Left ventricle myocardium inferior (tissue), 1 donor: ENCODE data around the gene DPF3. TPM values are rescaled to one million over a fixed set of nuclear protein-coding genes. Genes with fewer than 3 reads are reported as not detected.

ENCODE experiments used
- DNase-seq: peaks from one replicate; pipeline ENCODE4 v3.0.0-alpha.2; 2020
- H3K27ac ChIP-seq: fragments of 200-600 bp; replicated peaks from 2 replicates; pipeline ENCODE4 v1.8.0; 2021
- H3K27me3 ChIP-seq: fragments of 200-600 bp; 2 replicates; pipeline ENCODE4 v1.8.0; 2021; ENCODE audit warnings: low read depth
- H3K36me3 ChIP-seq: fragments of 200-600 bp; 2 replicates; pipeline ENCODE4 v1.8.0; 2021
- H3K4me1 ChIP-seq: fragments of 200-600 bp; 2 replicates; pipeline ENCODE4 v1.8.0; 2021
- H3K4me3 ChIP-seq: fragments of 200-600 bp; 2 replicates; pipeline ENCODE4 v1.8.0; 2021; ENCODE audit warnings: mild to moderate bottlenecking, moderate library complexity
- H3K9me3 ChIP-seq: fragments of 200-600 bp; replicated peaks from 2 replicates; pipeline ENCODE4 v1.8.0; 2021
- CTCF ChIP-seq: fragments of 200-600 bp; IDR thresholded peaks from 2 replicates; pipeline ENCODE4 v1.8.0; 2021; ENCODE audit warnings: antibody characterized with exemption, mild to moderate bottlenecking, borderline replicate concordance
- intact Hi-C: fragments of 100-400 bp; cut with micrococcal nuclease; formaldehyde crosslinking; loops from one replicate; pipeline ENCODE4 v1.11.0; 2022
- total RNA-seq: library from RNA; stranded (reverse); fragmentation: NEBNext Ultra II Directional; extraction: Animal tissue kit (Norgen Biotek cat#: 25700); gene quantifications from one replicate; pipeline ENCODE4 v1.2.1, GENCODE V29; 2021
- donor health status: DM: no; HTN: yes; CAD: no; lungs with severe emphysema.

The DPF3 gene
- total RNA-seq, 1 donor from 2014 or later, result 37.7 TPM

- intact Hi-C loops, result no loop called here
- H3K9me3 ChIP-seq, result no peaks in the 10 kb centered on the region
- H3K4me1 ChIP-seq, result no peaks in the 10 kb centered on the region
- no peaks in the 10 kb centered on the region for H3K27me3 ChIP-seq
- H3K27ac ChIP-seq, result no peak overlapping the region
- no peak for DNase-seq
- H3K4me3 ChIP-seq, result no peak overlapping the region
- no peak for TF ChIP-seq CTCF
- H3K36me3 ChIP-seq, result no peaks in the 10 kb centered on the region
Measured at GRCh38 chr14:72599579-72600470, 294.1 kb downstream of the DPF3 start.

DNA sequence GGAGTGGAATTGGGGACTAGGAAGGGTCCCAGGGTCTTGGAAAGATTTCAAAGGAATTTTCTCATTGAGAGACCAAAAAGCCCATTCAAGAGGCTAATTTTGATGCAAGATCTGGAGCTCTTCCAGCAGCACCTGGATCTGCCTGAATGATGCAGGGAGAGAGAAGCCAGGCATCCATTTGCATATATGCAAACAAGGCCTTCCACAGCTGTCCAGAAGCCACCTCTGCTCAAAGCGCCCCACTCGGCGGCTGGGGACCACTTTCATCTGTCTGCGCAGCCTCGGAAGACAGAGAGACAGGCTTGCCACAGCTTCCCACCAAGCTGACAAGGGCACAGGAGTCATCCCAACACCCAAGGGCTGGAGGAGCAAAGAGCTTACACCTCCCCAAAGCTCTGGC lies 295.6 kb downstream of the DPF3 start:
- H3K27me3 ChIP-seq, result no peaks in the 10 kb centered on the region
- intact Hi-C loops, result no loop called here
- DNase-seq, result no peak
- no peak for TF ChIP-seq CTCF
- no peak overlapping the region for H3K4me3 ChIP-seq
- no peaks in the 10 kb centered on the region for H3K4me1 ChIP-seq
- no peaks in the 10 kb centered on the region for H3K9me3 ChIP-seq
- no peaks in the 10 kb centered on the region for H3K36me3 ChIP-seq
- H3K27ac ChIP-seq, result no peak overlapping the region

GRCh38 chr14:72597252-72598233 lies 296.4 kb downstream of the DPF3 start:
- H3K4me3 ChIP-seq, result no peak overlapping the region
- intact Hi-C loops, result no loop called here
- H3K27me3 ChIP-seq, result no peaks in the 10 kb centered on the region
- no peaks in the 10 kb centered on the region for H3K4me1 ChIP-seq
- no peak overlapping the region for H3K27ac ChIP-seq
- no peaks in the 10 kb centered on the region for H3K9me3 ChIP-seq
- no peak for TF ChIP-seq CTCF
- H3K36me3 ChIP-seq, result no peaks in the 10 kb centered on the region
- no peak for DNase-seq

DNA sequence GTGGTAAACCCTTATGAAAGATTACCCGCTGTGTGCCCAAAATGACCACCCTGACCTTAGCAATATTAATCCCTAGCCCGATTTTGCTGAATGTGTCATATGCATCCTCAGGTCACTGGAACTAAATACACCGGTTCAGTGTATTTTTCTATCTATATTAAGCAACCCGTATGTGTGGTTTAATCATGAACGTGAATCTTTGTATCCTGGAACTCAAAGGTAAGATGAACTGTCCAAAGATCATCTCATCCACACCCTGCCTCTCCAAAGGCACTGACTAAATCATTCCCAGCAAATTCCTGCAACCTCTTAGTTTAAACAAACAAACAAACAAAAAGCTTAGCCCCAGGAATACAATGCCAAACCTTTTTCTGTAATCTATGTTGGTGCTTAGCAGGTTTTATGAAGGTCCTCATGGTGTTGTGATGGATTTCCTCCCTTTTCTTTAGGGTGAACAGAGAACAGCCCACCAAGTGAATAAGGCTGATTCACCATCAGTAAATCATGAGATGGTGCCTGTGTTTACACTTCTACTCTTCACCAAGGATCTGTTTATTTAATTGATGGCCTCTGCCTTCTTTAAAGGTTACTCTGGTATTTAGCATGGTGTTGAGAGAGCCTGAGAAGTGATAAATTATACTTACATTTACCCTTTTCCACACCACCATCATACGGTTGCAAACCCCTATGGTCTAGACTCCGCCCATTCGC lies 298.6 kb downstream of the DPF3 start:
- no peak for DNase-seq
- Histone ChIP-seq H3K4me3 (no peak overlapping the region), H3K9me3 (no peaks in the 10 kb centered on the region), H3K27me3 (no peaks in the 10 kb centered on the region), H3K36me3 (no peaks in the 10 kb centered on the region), H3K27ac (no peak overlapping the region), H3K4me1 (no peaks in the 10 kb centered on the region)
- intact Hi-C loops, result no loop called here
- no peak for TF ChIP-seq CTCF
